AG09319 (cell line): Measurements from ENCODE around the gene HEMK1.

ENCODE experiments used
- DNase-seq: peaks from one replicate; pipeline ENCODE4 v3.0.0-alpha.2; 2010; ENCODE audit warnings: low read depth; ENCODE audit errors: extremely low read depth
- CTCF ChIP-seq: IDR thresholded peaks from 2 replicates; pipeline ENCODE4 v1.5.1; 2011; ENCODE audit warnings: low read depth, mild to moderate bottlenecking, inconsistent platforms, low read length, moderate library complexity

The HEMK1 gene

GRCh38 chr3:50580683-50581458, 11.5 kb downstream of the HEMK1 start:
- DNase-seq = no peak

GRCh38 chr3:50581459-50581842, 12.1 kb downstream of the HEMK1 start:
- TF ChIP-seq CTCF = no peak
- DNase-seq = no peak

More at GRCh38 chr3:50580683-50581458, 11.5 kb downstream of the HEMK1 start:
- no peak for TF ChIP-seq CTCF

- no peak for TF ChIP-seq CTCF
- DNase-seq = no peak
Observed at GRCh38 chr3:50582083-50582482, 12.8 kb downstream of the HEMK1 start.

GRCh38 chr3:50583897-50584296, 14.6 kb downstream of the HEMK1 start:
- no peak for TF ChIP-seq CTCF

GRCh38 chr3:50584391-50584790, 15.1 kb downstream of the HEMK1 start:
- no peak for TF ChIP-seq CTCF
- DNase-seq = no peak

More at GRCh38 chr3:50583897-50584296, 14.6 kb downstream of the HEMK1 start:
- DNase-seq = no peak

- no peak for TF ChIP-seq CTCF
- no peak for DNase-seq
Observed at GRCh38 chr3:50585919-50586762, 16.8 kb downstream of the HEMK1 start.

- DNase-seq = no peak
- no peak for TF ChIP-seq CTCF
Observed at GRCh38 chr3:50586763-50587070, 17.4 kb downstream of the HEMK1 start.
